Brain pericyte (primary cell): ENCODE measurements around the gene ICAM4.
"Not testable (repeated sequence)": the region's sequence is repeated elsewhere in the genome, so short reads cannot be mapped to it uniquely, and the experiment has no call there.

ENCODE experiments used
- DNase-seq: peaks from one replicate; pipeline ENCODE4 v3.0.0-alpha.2; 2012; ENCODE audit warnings: low read depth, low spot score

The ICAM4 gene

GRCh38 chr19:10269333-10270179 is 17.2 kb upstream of the ICAM4 start:
- no peak for DNase-seq

GRCh38 chr19:10270180-10270615 is 16.6 kb upstream of the ICAM4 start:
- DNase-seq, result no peak

- no peak for DNase-seq
Observed at GRCh38 chr19:10270616-10271394, 15.9 kb upstream of the ICAM4 start, which contains the start of gene ICAM1. Gene ICAM1 (plus strand): TSS chr19:10271120. CDS start chr19:10271160, 40 bp downstream.

GRCh38 chr19:10271543-10272086 is 15.1 kb upstream of the ICAM4 start:
- no peak for DNase-seq

GRCh38 chr19:10274589-10274988 is 12.2 kb upstream of the ICAM4 start:
- DNase-seq, result no peak

GRCh38 chr19:10277795-10278589 is 8.8 kb upstream of the ICAM4 start:
- no peak for DNase-seq

- DNase-seq, result no peak
Observed at GRCh38 chr19:10278935-10279334, 7.8 kb upstream of the ICAM4 start.

GRCh38 chr19:10279737-10280442 is 6.9 kb upstream of the ICAM4 start:
- no peak for DNase-seq

GRCh38 chr19:10282043-10282442 is 4.7 kb upstream of the ICAM4 start:
- DNase-seq, result not testable (repeated sequence)

GRCh38 chr19:10283301-10284064 is 3.3 kb upstream of the ICAM4 start:
- DNase-seq, result no peak

- DNase-seq, result no peak
Observed at GRCh38 chr19:10284065-10284959, 2.4 kb upstream of the ICAM4 start.

GRCh38 chr19:10284960-10285278 is 1.8 kb upstream of the ICAM4 start:
- no peak for DNase-seq

- DNase-seq, result no peak
Observed at GRCh38 chr19:10285393-10285792, 1.4 kb upstream of the ICAM4 start.

- no peak for DNase-seq
Observed at GRCh38 chr19:10288662-10289166, 2.0 kb downstream of the ICAM4 start.

- DNase-seq, result no peak
Observed at GRCh38 chr19:10289167-10289835, 2.5 kb downstream of the ICAM4 start.

GRCh38 chr19:10289836-10290356 is 3.1 kb downstream of the ICAM4 start, which contains the start of gene ICAM5:
Gene ICAM5 (plus strand): TSS chr19:10289952. CDS start chr19:10290044, 92 bp downstream.
- DNase-seq, result no peak

- DNase-seq, result no peak
Observed at GRCh38 chr19:10290357-10290875, 3.7 kb downstream of the ICAM4 start.
